SKM-1 (cell line): ENCODE data around the gene CARM1.
"Not testable (repeated sequence)": the region's sequence is repeated elsewhere in the genome, so short reads cannot be mapped to it uniquely, and the experiment has no call there.

Source experiments
- DNase-seq: peaks from one replicate; lab custom pipeline; 2025; ENCODE audit not compliant: unreplicated experiment; lab: John Stamatoyannopoulos, UW

CARM1 gene

DNA sequence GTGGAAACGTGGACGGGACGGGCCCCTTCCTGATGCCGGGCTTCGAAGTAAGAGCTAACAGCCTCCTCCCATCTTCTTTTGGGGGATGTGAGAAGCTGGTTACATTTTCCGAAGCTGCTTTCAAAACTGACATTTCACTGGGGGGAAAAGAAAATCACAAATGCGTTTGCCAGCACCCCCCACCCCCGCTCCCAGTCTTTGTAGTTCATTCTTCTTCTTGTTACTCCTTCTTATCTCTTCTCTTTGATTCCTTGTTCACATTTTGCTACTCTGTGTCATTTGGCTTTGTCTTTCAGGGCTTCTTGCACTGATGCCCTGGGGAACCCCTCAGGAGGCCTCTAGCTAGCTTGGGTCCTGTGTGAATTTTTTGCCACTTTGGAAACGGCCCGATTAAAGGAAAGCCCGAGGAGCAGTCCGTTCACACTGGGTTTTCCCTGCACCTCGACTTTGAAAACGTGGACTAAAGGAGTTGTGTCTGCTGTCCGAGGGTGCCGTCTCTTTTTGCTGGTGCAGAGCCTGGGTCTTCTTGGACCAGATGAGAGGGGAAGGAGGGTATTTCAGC, 1.3 kb downstream of the CARM1 start:
- no peak for DNase-seq

DNA sequence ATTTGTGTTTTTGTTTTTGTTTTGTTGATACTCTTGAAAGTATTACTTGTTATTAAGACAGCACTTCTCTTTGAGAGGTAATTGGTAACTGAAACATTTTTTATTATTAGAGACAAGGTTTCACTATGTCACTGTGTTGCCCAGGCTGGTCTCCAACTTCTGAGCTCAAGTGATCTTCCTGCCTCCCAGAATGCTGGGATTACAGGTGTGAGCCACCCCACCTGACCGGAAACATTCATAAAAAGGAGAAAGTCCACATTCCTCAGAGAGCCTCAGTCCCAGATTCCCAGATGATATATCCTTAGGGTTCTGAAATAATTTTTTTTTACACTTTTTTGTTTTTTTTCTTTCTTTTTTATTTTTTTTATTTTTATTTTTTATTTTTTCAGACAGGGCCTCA, 2.7 kb downstream of the CARM1 start:
- no peak for DNase-seq

DNA sequence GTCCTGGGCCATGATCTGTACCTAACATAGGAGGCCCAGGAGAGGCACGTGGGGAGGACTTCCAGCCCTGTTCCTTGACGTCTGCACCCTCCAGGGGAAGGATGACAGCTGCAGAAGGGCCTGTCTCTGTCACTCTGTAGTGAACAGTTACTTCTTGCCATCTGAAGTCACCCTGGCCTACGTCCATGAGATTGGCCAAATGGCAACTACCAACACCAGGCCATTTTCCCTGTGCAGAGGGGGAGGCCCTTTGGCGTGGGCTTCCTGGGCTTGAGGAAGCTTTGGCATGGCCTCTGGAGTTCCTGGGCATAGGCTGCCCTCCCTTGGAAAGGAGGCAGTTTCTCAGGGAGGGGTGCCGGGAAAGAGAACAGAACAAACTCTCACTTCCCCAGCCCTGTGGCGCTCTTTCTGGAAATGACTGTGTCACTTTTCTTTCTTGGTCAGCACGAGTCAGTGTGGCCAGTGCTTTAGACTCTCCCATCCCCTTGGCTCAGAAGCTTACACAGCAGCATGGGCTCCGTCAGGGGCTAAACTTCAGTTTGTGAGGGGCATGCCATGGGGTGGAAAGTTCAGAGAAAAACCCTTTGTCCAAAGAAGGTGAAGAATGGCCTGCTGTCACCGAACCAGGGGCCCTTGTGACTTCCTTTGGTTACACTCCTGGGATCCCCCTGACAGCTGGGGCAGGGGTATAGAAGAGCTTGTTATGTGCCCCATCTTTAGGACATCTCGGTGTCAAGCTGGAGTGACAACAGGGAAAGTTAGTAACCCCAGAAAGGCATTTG, 5.3 kb downstream of the CARM1 start:
- no peak for DNase-seq

DNA sequence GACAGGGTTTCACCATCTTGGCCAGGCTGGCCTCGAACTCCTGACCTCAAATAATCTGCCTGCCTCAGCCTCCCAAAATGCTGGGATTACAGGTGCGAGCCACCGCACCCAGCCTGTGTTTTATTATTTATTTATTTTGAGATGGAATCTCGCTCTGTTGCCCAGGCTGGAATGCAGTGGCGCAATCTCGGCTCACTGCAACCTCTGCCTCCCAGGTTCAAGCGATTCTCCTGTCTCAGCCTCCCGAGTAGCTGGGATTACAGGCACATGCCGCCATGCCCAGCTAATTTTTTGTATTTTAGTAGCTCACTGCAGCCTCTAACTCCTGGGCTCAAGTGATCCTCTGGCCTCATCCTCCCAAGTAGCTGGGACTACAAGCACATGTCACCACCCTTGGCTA, 6.3 kb downstream of the CARM1 start:
- not testable (repeated sequence) for DNase-seq

DNA sequence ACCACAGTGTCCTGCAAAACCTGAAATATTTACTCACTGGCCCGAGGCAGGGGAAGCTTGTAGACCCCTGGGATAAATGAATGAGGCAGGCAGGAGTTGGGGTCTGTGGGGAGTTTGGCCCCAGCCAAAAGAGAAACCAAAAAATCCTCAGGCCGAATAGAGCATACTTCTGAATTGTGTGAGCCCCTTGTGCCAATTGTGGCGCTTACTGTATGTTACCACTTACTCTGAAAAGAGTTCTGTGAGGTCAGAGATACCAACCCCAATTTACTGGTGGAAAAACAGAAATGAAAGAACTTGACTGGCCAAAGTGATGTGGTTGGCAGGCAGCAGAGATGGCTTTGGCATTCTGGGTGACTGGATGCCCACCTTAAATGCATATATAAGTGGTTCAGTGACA, 6.9 kb downstream of the CARM1 start:
- DNase-seq: no peak

DNA sequence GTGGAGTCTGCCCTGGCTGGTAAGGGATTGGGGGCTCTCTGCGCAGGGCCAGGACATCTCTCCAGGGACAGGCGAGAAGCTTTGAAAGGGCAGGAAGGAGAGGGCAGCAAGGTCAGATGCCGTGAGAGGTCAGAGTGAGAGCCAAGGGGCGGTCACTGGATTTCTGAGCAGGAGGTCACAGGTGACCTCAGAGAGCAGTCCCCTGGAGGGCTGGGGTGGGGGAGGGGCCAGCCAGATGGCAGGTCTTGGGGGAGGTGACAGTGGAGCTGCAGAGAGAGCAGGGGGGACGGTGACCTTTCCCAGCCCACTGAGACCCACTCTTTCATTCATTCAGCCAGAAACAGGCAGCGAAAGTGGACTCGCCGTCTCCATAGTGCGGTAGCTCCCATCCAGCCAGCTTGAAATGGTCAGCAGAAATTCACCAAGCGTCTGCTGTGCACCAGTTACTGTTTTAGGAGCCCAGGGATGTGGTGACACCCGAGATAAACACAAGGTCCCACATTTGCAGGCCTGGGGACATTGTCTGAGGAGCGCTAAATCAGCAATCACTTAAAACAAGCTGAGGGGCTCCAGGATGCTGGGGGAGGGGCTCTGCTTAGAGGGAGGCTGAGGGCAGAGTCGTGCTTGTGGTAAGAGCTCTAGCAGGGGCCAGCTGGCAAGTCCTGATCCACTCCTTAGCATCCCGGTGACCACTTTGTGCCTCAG, 10.2 kb downstream of the CARM1 start:
- no peak for DNase-seq

DNA sequence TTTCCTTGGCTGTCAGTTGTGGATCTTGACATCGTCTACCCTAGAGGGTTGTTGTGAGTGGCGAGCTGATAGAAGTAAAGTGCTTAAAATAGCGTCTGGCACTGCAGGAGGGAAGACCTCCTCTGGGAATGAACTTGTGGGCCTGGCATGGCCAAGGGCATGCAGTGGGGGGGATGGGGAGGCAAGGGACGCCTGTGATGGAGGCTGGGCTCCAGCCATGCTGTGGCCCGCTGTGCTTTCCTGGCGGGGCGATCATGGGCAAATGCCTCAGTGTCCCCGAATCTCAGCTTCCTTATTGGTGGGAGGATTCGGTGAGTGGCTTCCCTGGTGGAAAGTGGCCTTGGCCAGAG, 10.7 kb downstream of the CARM1 start:
- no peak for DNase-seq

DNA sequence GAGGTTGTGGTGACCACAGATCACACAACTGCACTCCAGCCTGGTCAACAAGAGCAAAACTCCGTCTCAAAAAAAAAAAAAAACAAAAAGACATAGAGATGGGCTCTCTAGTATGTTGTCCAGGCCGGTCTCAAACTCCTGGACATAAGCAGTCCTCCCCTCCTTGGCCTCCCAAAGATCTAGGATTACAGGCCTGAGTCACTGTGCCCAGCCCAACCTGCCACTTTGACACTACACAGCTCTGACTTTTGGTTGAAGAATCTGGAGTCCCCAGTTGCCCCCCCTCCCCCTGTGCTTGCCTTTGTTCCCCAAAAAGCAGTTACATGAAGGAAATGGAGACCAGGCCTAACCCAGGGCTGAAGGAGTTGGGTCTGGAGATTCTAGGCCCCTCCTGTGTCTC, 12.9 kb downstream of the CARM1 start:
- DNase-seq: no peak

DNA sequence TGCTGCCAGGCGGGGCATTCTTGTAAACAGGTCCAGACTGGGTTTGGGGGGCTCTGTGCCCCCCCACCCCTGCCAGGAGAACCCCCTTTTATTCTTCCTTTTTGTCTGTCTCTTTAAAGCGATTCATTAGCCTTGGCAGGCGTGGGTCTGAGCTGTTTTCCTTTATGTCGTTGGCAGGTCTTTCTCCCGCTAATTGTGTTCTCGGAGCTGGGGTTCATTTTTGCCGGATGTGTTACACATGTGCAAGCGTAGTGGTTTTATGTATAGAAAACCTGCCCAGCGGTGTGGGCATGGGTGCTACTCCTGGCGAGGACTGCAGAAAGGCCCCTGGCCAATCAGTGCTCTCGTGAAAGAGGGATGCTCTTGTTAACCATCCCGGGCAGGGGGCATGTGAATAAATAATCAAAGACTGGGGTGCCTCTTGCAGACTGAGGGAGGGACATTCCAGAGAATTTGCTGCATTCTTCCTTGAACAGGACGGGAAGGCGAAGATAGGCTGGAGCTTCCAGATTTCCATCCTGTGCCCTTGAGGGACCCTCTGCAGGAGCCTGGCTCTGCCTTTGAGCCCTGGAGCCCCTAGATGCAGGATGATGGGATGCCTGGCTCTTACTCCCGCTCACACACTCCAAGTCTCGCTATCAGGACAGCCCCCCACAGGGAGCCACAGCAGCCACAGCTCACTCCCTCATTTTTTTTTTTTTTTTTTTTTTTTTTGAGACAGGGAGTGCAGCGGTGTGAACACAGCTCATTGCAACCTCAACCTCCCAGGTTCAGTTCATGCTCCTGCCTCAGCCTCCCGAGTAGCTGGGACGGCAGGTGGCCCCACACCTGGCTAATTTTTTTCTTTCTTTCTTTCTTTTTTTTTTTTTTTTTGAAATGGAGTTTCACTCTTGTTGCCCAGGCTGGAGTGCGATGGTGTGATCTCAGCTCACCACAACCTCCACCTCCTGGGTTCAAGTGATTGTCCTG, 14.1 kb downstream of the CARM1 start:
- no peak for DNase-seq

DNA sequence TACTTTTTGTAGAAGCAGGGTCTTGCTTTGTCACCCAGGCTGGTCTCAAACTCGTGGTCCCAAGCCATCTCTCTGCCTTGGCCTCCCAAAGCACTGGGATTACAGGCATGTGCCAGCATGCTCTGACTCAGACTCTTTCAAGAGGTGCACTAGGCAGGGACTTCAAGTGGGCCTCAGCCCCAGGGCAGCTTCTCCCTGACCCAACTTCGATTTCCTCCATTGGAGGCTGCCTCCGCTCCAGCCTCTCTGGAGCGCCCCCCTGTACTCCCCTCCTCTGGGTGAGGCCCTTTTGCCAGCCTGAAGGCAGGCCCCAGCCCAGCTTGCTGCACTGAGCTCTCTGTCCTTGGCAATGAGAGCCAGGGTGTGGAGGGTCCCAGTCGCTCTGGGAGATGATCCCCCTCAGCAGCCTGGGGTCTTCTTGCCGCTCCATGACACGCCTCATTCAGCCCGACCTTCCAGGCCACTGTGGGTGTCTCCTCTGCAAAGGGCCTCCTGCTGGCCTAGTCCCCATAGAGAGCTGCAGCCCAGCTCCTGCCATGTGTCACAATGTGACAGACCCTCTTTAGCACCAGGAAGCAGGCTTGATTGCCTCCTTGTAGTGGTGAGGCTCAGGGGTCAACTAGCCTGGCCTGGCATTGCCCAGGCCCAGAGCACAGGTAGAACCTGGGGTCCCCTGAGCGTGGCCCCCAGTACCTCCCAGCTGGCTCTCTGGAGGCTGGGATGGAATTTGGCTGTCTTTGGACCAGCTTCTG, 16.4 kb downstream of the CARM1 start:
- DNase-seq: no peak

DNA sequence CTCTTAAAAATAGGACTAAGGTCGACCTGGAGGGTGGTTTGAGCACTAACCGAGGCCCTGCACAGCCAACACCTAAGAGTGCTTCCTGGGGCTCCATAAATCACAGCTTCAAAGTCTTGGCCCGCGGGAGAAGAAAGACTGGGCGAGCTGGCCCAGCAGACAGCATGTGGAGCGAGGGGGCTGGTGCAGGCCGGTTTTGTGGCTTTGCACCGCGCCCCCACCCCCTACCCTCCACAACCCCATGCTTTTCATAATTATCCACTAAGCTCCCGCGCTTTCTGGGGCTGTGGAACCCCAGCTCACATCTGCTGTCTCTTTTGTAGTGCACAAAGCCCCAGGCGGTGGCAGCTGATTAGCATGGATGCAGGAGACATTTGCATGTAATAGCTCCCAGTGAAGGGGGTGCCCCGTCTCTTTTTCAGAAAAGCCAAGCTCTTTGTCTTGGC, 17.1 kb downstream of the CARM1 start:
- no peak for DNase-seq

DNA sequence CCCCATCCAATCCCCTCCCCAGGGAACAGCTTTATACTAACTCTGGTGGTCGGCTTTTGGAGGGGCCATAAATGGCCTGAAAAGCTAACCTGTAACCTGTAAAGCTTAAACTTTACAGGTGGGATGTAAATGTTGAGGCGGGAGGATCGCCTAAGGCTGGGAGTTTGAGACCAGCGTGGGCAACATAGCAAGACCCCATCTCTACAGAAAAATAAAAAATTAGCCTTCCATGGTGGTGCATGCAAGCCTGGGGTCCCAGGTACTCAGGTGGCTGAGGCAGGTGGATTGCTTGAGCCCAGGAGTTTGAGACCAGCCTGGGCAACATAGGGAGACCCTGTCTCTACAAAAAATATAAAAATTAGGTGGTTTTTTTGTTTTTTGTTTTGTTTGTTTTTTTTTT, 18.5 kb downstream of the CARM1 start:
- no peak for DNase-seq

DNA sequence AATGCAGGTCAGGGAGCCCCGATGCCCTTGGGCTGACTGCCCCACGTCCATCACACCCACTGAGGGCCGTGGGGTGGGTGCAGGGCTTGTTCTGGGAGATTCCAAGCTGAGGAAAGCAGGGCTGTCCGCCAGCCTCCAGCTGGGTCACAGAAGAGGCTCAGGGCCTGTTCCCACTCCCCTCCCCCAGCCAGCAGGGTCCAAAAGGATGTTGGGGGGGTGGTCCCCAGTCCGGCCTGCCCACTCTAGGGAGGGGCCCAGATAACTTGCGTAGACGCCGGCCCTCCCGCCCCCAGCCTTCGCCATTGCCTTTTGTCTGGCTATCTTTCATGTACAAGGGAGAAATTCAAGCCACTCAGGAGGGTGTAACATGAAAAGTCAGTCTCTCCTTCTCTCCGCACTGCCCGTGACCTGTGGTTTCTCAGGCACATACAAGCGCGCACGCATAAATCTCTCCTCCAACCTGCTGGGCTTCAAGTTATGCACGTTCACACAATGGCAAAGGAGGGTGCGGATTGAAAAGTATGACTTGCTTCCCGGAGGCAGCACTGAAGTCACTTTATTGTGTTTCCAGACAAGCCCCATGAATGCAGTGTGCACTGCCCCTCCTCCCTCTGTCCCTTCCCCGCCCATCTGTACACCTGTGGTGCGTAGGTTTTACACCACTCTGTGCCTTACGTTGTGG, 20.2 kb downstream of the CARM1 start:
- DNase-seq: no peak

DNA sequence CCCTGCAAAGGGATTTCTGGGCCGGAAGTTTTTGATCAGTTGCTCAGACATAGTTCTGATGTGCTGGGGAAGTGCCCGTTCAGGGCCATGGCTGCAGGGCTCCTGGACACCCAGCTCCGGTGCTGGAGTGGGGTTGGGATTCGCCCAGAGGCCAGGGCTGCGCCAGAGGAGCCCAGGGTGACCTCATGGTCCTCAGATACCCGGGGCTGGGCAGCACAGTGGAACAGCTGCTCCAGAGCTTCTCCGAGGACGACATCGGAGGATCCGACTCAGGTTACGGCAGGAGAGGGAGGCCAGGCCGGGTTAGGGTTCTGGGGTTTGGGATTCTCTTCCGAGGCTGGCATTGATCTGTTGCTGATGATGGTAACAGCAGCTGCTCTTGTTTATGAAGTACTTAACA, 20.9 kb downstream of the CARM1 start:
- DNase-seq: no peak

DNA sequence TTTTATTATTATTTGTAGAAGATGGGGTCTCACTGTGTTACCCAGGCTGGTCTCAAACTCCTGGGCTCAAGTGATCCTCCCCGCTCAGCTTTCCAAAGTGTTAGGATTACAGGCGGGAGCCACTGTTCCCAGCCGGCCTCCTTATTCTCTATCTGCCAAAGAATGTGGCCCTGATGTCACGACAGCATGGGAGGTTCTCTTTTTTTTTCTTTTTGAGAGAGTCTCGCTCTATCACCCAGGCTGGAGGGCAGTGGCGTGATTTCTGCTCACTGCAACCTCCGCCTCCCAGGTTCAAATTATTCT, 23.5 kb downstream of the CARM1 start:
- DNase-seq: no peak

DNA sequence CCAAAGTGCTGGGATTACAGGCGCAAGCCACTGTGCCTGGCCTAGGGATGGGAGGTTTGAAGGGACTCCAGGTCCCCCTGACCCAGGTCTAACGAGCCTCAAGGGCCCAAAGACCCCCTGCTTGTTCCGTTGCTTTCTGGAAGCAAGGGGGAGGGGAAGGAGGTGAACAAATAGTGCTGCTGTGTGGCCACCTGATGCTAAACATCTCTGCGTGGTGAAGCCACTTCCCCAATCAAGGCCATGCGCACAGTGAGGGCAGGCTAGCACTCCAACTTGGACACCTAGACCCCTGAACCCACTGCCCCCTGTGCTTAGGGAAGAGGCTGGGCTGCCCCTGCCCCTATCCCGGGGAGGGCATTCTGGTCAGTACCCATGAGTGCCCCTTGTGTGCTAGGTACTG, 24.0 kb downstream of the CARM1 start:
- DNase-seq: no peak

DNA sequence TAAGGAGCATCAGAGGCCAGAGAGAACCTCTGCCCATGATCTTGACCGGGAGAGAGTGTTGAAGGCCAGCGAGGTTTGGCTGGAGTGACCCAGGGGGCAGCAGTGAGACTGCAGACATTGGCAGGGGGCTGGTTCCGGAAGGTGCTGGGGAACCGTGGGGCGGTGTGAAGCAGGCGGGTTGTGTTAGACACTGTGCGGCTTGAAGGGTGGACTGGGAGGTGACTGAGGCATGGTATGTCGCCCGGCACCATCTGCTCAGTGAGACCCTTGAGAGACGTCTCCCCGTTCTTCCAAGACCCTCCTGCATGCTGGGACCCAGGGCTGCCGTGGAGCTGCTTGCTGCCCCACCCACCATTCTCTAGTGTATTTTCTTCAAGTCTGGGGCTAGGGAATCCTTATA, 24.6 kb downstream of the CARM1 start:
- no peak for DNase-seq

DNA sequence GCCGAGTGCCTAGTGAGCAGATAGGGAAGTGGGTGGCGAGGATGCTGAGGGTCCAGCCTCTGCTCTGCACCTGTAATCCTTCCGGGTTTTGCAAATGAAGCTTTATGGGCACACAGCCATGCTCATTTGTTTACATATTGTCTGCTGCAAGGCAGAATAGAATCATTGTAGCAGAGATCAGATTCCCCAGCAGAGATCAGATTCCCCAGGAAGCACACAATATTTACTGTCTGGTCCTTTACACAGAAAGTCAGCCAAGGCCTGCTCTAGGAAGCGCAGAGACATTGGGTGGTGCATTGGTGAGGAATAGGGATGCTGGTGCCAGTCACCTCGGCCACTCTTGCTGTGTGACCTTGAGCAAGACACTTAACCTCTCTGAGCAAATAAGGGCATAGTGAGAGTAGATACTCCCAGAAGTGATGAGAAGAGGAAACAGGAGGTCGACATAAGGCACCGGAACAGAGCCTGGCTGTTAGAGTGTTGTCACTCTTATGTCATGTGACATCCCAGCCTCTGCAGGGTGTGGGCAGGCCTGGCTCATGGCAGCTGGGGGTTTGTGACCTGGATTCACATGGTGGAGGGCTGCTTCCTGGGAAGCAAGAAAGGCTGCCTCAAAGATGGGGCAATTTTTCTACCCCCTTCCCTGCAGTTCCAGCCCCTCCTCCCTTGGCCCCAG, 25.6 kb downstream of the CARM1 start:
- no peak for DNase-seq

DNA sequence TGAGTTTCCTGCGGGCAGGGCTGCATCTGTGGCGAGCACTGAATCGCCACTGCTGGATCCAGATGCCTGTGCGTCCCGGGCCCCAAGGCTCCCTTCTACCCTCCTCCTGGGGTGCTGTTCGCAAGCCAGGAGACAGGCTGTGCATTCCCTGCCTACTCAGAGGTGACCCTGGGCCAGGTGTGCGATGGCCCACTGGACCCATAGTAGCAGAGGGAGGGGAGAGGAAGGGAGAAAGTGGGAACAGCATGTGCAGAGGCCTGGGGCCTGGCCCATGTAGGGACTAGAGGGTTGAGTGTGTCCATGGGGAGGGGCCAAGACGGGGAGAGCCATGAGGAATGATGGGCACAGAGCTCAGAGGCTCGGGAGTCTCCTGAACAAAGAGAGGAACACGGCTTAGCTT, 27.3 kb downstream of the CARM1 start:
- no peak for DNase-seq
